H1 (cell line): ENCODE data around the gene SVEP1. TPM values are rescaled to one million over a fixed set of nuclear protein-coding genes. Genes with fewer than 3 reads are reported as not detected.

Experiments used
- CTCF ChIA-PET: fragments of 300-600 bp; sonication (Branson Sonifier 250); formaldehyde crosslinking; loops from one replicate; lab custom pipeline; 2021; ENCODE audit not compliant: partially characterized antibody; lab: Charles Lee
- POLR2A ChIA-PET: fragments of 300-600 bp; sonication (Branson Sonifier 250); formaldehyde crosslinking; loops from one replicate; lab custom pipeline; 2021; ENCODE audit warnings: inconsistent platforms; ENCODE audit not compliant: partially characterized antibody; lab: Charles Lee
- DNase-seq, 2 experiments: peaks; one replicate each; pipeline versions ENCODE4 v3.0.0 to v3.0.0-alpha.2; 2010 to 2022; ENCODE audit warnings: low spot score in 2 of 2, low read depth in 1 of 2, mixed read lengths in 1 of 2
- FAIRE-seq: peaks from 2 replicates; lab custom pipeline; 2011; peaks lifted over from hg19 to GRCh38; lab: Jason Lieb, UNC
- H2AFZ ChIP-seq: 2 replicates; pipeline ENCODE4 v1.8.1; 2012; ENCODE audit warnings: low read length, inconsistent platforms
- H2AK5ac ChIP-seq: 2 replicates; pipeline ENCODE4 v1.6.1; 2013; ENCODE audit warnings: low read depth, low read length
- H2BK120ac ChIP-seq: replicated peaks from 2 replicates; pipeline ENCODE3; 2013; ENCODE audit warnings: low read depth, low read length, inconsistent platforms
- H2BK12ac ChIP-seq: 2 replicates; pipeline ENCODE4 v1.6.1; 2013; ENCODE audit warnings: low read depth, low read length
- H2BK15ac ChIP-seq: 2 replicates; pipeline ENCODE4 v1.6.1; 2013; ENCODE audit warnings: low read length
- H2BK20ac ChIP-seq: 2 replicates; pipeline ENCODE4 v1.6.1; 2013; ENCODE audit warnings: low read length
- H2BK5ac ChIP-seq: 2 replicates; pipeline ENCODE4 v1.6.1; 2013; ENCODE audit warnings: low read depth, low read length
- H3K14ac ChIP-seq: 2 replicates; pipeline ENCODE4 v1.6.1; 2013; ENCODE audit warnings: inconsistent platforms; ENCODE audit not compliant: insufficient read length
- H3K18ac ChIP-seq: 2 replicates; pipeline ENCODE4 v1.6.1; 2013; ENCODE audit warnings: low read length; ENCODE audit errors: extremely low read depth
- H3K23ac ChIP-seq: 2 replicates; pipeline ENCODE4 v1.6.1; 2013; ENCODE audit warnings: inconsistent platforms; ENCODE audit not compliant: insufficient read length
- H3K23me2 ChIP-seq: 2 replicates; pipeline ENCODE4 v1.6.1; 2013; ENCODE audit warnings: low read depth, low read length
- H3K27ac ChIP-seq: 2 replicates; pipeline ENCODE4 v1.6.1; 2011; ENCODE audit warnings: low read depth, low read length, inconsistent platforms
- H3K27me3 ChIP-seq, 4 experiments: replicated peaks in 1 of 4; 1 replicate in 1 of 4; 2 replicates in 3 of 4; pipeline versions ENCODE4 v1.6.1 to v1.8.1; 2011 to 2013; ENCODE audit warnings: low read length in 3 of 4, mild to moderate bottlenecking in 3 of 4, inconsistent platforms in 2 of 4, mixed read lengths in 2 of 4, moderate library complexity in 1 of 4; ENCODE audit not compliant: control insufficient read depth in 3 of 4, insufficient read depth in 3 of 4; ENCODE audit errors: extremely low read depth in 1 of 4
- H3K36me3 ChIP-seq, 4 experiments: 2 replicates each; pipeline versions ENCODE4 v1.6.1 to v1.8.1; 2011 to 2013; ENCODE audit warnings: mild to moderate bottlenecking in 4 of 4, low read length in 3 of 4, moderate library complexity in 2 of 4, control low read depth in 1 of 4, inconsistent platforms in 1 of 4; ENCODE audit not compliant: insufficient read depth in 4 of 4, control insufficient read depth in 2 of 4
- H3K4ac ChIP-seq: replicated peaks from 2 replicates; pipeline ENCODE3; 2013; ENCODE audit warnings: low read length, low read depth, mixed read lengths, inconsistent platforms; ENCODE audit not compliant: insufficient read length
- H3K4me1 ChIP-seq, 4 experiments: replicated peaks in 1 of 4; 1 replicate in 1 of 4; 2 replicates in 3 of 4; pipeline versions ENCODE4 v1.6.1 to v1.8.1; 2011 to 2013; ENCODE audit warnings: low read length in 3 of 4, inconsistent platforms in 2 of 4, mixed read lengths in 1 of 4; ENCODE audit not compliant: insufficient read depth in 4 of 4, control insufficient read depth in 3 of 4
- H3K4me2 ChIP-seq, 2 experiments: 2 replicates each; pipeline versions ENCODE4 v1.6.1 to v1.8.1; 2011 to 2013; ENCODE audit warnings: low read depth in 2 of 2, low read length in 2 of 2, control low read depth in 1 of 2, inconsistent platforms in 1 of 2, mild to moderate bottlenecking in 1 of 2; ENCODE audit not compliant: insufficient read depth in 1 of 2
- H3K4me3 ChIP-seq, 4 experiments: fragments of 200-600, 300-600 bp in 1 of 4; sonication (generic), shearing (Covaris generic), sonication (Bioruptor Twin) in 1 of 4; 2 replicates each; pipeline versions ENCODE4 v1.5.1 to v1.8.1; 2011 to 2016; ENCODE audit warnings: low read length in 4 of 4, low read depth in 3 of 4, control low read depth in 2 of 4, inconsistent platforms in 2 of 4, mild to moderate bottlenecking in 2 of 4, mixed read lengths in 1 of 4, moderate library complexity in 1 of 4; ENCODE audit not compliant: insufficient read depth in 2 of 4; ENCODE audit errors: extremely low read depth in 1 of 4
- H3K56ac ChIP-seq: replicated peaks from 2 replicates; pipeline ENCODE3; 2013; ENCODE audit warnings: low read depth, mild to moderate bottlenecking, mixed read lengths, low read length, inconsistent platforms; ENCODE audit not compliant: insufficient read length
- H3K79me1 ChIP-seq: 2 replicates; pipeline ENCODE4 v1.6.1; 2013; ENCODE audit warnings: low read depth, low read length, control low read depth
- H3K79me2 ChIP-seq, 2 experiments: 2 replicates each; pipeline versions ENCODE4 v1.6.1 to v1.8.1; 2012 to 2013; ENCODE audit warnings: low read length in 2 of 2, mild to moderate bottlenecking in 2 of 2, inconsistent platforms in 1 of 2; ENCODE audit not compliant: insufficient read depth in 2 of 2, control insufficient read depth in 1 of 2
- H3K9ac ChIP-seq, 4 experiments: replicated peaks in 1 of 4; 1 replicate in 1 of 4; 2 replicates in 3 of 4; pipeline versions ENCODE4 v1.6.1 to v1.8.1; 2011 to 2013; ENCODE audit warnings: low read depth in 3 of 4, low read length in 3 of 4, control low read depth in 2 of 4, mild to moderate bottlenecking in 2 of 4, moderate library complexity in 2 of 4, inconsistent platforms in 1 of 4; ENCODE audit errors: extremely low read depth in 1 of 4
- H3K9me3 ChIP-seq, 2 experiments: 2 replicates each; pipeline versions ENCODE4 v1.6.1 to v1.8.1; 2012 to 2013; ENCODE audit warnings: mild to moderate bottlenecking in 2 of 2, moderate library complexity in 2 of 2, control low read depth in 1 of 2, inconsistent platforms in 1 of 2, low read depth in 1 of 2, low read length in 1 of 2, mixed read lengths in 1 of 2; ENCODE audit not compliant: insufficient read depth in 2 of 2
- H4K20me1 ChIP-seq, 2 experiments: replicated peaks in 1 of 2; 2 replicates each; pipeline versions ENCODE3 to v1.8.1; 2011 to 2013; ENCODE audit warnings: inconsistent platforms in 2 of 2, low read length in 2 of 2, mild to moderate bottlenecking in 1 of 2; ENCODE audit not compliant: insufficient read depth in 2 of 2, control insufficient read depth in 1 of 2
- H4K5ac ChIP-seq: 2 replicates; pipeline ENCODE4 v1.6.1; 2013; ENCODE audit warnings: low read length, low read depth, mixed read lengths, inconsistent platforms; ENCODE audit not compliant: insufficient read length
- H4K8ac ChIP-seq: 2 replicates; pipeline ENCODE4 v1.8.0; 2013; ENCODE audit warnings: mild to moderate bottlenecking, moderate library complexity, low read length, inconsistent platforms; ENCODE audit not compliant: insufficient read depth; ENCODE audit errors: extremely low read depth
- H4K91ac ChIP-seq: replicated peaks from 2 replicates; pipeline ENCODE3; 2013; ENCODE audit warnings: low read length, mixed read lengths, inconsistent platforms; ENCODE audit not compliant: insufficient read length
- POLR2AphosphoS5 ChIP-seq: IDR thresholded peaks from 2 replicates; pipeline ENCODE4 v1.6.1; 2011; ENCODE audit warnings: low read depth, low read length
- WGBS, 2 experiments: shearing (Covaris generic) in 1 of 2; methylation state at CpG; one replicate each; pipeline versions ENCODE4 v1.1.6 to v1.1.7; 2013 to 2015; ENCODE audit warnings: low lambda C conversion rate in 2 of 2, mixed read lengths in 2 of 2, inconsistent platforms in 1 of 2, low coverage in 1 of 2, missing lambda C conversion rate in 1 of 2; ENCODE audit not compliant: insufficient replicate concordance in 2 of 2, insufficient coverage in 1 of 2, insufficient read length in 1 of 2; ENCODE audit errors: extremely low coverage in 1 of 2, missing lambda C conversion rate in 1 of 2; 5-methylcytosine and 5-hydroxymethylcytosine counted together
- polyA plus RNA-seq, 7 experiments: library from polyadenylated mRNA; depleted of rRNA in 3 of 7; stranded (reverse) in 5 of 7; unstranded in 2 of 7; fragments of >200 nt in 5 of 7; fragments of 200-250 nt in 2 of 7; gene quantifications; 1 replicate in 5 of 7; 2 replicates in 1 of 7; 4 replicates in 1 of 7; pipeline versions ENCODE4 v1.2.1 to v1.2.3, GENCODE V29; 2011 to 2013; ENCODE audit warnings: missing spikeins in 2 of 7, mixed read lengths in 2 of 7
- total RNA-seq: library from RNA; stranded (reverse); fragmentation: NEBNext Ultra II Directional; extraction: Animal tissue kit (Norgen Biotek cat#: 25700); gene quantifications from 2 replicates; pipeline ENCODE4 v1.2.1, GENCODE V29; 2021
- TF ChIP-seq, protein P1 (sequence below): IDR thresholded peaks from 2 replicates; pipeline ENCODE4 v1.6.1; 2011; ENCODE audit warnings: low read length, improper control_type of control experiment

Gene SVEP1
- total and polyA plus RNA-seq, 2 of the 8 experiments (the other 6 are each of a cell fraction or from before 2014, with no cell fraction given) = 0.11 to 0.37 TPM

GRCh38 chr9:110444911-110445310 is 134.6 kb downstream of the SVEP1 start:
- no peaks in the 10 kb centered on the region for H3K4me1 ChIP-seq
- no peak for DNase-seq
- H2AK5ac ChIP-seq = no peak overlapping the region
- no peak overlapping the region for H3K56ac ChIP-seq
- H4K91ac ChIP-seq = no peak overlapping the region
- no peak overlapping the region for H2BK120ac ChIP-seq
- no peak overlapping the region for H4K5ac ChIP-seq
- H3K9me3 ChIP-seq = peaks cover 0 to 3% of the 10 kb centered on the region in 2 experiments; a peak in 1 of 4 replicates
- H3K27ac ChIP-seq = no peak overlapping the region
- H2BK20ac ChIP-seq = no peak overlapping the region
- H3K79me2 ChIP-seq = no peaks in the 10 kb centered on the region
- H2BK15ac ChIP-seq = no peak overlapping the region
- H3K23me2 ChIP-seq = no peaks in the 10 kb centered on the region; the same call in 1 of the 2 replicates
- no peak overlapping the region for H3K23ac ChIP-seq
- no peak overlapping the region for H3K4me2 ChIP-seq
- H3K4me3 ChIP-seq = no peak overlapping the region
- H2BK5ac ChIP-seq = no peak overlapping the region
- FAIRE-seq = no peak
- H3K36me3 ChIP-seq = no peaks in the 10 kb centered on the region
- H3K9ac ChIP-seq = no peak overlapping the region
- WGBS, 2 experiments = 85% methylated on average over 6 of the region's 6 CpGs; no CpG with 5 or more reads in 1 of the 2 experiments
- no peaks in the 10 kb centered on the region; the same call in 1 of the 2 replicates for H3K79me1 ChIP-seq
- no peak overlapping the region for H3K4ac ChIP-seq
- CTCF ChIA-PET = no interaction called here
- TF ChIP-seq, protein P1, sequence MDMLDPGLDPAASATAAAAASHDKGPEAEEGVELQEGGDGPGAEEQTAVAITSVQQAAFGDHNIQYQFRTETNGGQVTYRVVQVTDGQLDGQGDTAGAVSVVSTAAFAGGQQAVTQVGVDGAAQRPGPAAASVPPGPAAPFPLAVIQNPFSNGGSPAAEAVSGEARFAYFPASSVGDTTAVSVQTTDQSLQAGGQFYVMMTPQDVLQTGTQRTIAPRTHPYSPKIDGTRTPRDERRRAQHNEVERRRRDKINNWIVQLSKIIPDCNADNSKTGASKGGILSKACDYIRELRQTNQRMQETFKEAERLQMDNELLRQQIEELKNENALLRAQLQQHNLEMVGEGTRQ = no peak
- TF ChIP-seq POLR2AphosphoS5 = no peak
- H3K18ac ChIP-seq = no peak overlapping the region
- H4K20me1 ChIP-seq = no peaks in the 10 kb centered on the region
- H2AFZ ChIP-seq = no peak overlapping the region
- H3K14ac ChIP-seq = no peak overlapping the region
- H4K8ac ChIP-seq = no peak overlapping the region
- no peaks in the 10 kb centered on the region for H3K27me3 ChIP-seq
- no peak overlapping the region for H2BK12ac ChIP-seq
- POLR2A ChIA-PET = no interaction called here
